Calu3 (cell line): Measurements from ENCODE around the gene BACE2. TPM values are rescaled to one million over a fixed set of nuclear protein-coding genes. Genes with fewer than 3 reads are reported as not detected.

Experiments used
- BruUV-seq: library from RNA; stranded (reverse); fragments of 400-500 nt; replicated peaks from 2 replicates; lab custom pipeline; 2021; lab: Mats Ljungman, UMichigan
- CTCF ChIA-PET: fragments of 300-600 bp; sonication (Branson Sonifier 250); formaldehyde crosslinking; loops from one replicate; lab custom pipeline; 2022; ENCODE audit warnings: antibody characterized with exemption; lab: Charles Lee
- DNase-seq: peaks from one replicate; pipeline ENCODE4 v3.0.0; 2022
- H3K27ac Mint-ChIP-seq: one replicate; pipeline ENCODE4 v1.8.0; 2022; ENCODE audit warnings: mixed read lengths; ENCODE audit not compliant: unreplicated experiment
- H3K27me3 Mint-ChIP-seq: one replicate; pipeline ENCODE4 v1.8.0; 2022; ENCODE audit warnings: mixed read lengths; ENCODE audit not compliant: unreplicated experiment
- H3K36me3 Mint-ChIP-seq: one replicate; pipeline ENCODE4 v1.8.0; 2022; ENCODE audit warnings: mild to moderate bottlenecking, moderate library complexity, mixed read lengths; ENCODE audit not compliant: insufficient read depth, unreplicated experiment
- H3K4me1 Mint-ChIP-seq: one replicate; pipeline ENCODE4 v1.8.0; 2022; ENCODE audit warnings: mild to moderate bottlenecking, low read depth, mixed read lengths; ENCODE audit not compliant: unreplicated experiment
- H3K4me3 Mint-ChIP-seq: one replicate; pipeline ENCODE4 v1.8.0; 2022; ENCODE audit warnings: mild to moderate bottlenecking, low read depth, moderate library complexity, mixed read lengths; ENCODE audit not compliant: unreplicated experiment
- H3K9me3 Mint-ChIP-seq: one replicate; pipeline ENCODE4 v1.8.0; 2022; ENCODE audit warnings: low read depth, mixed read lengths; ENCODE audit not compliant: unreplicated experiment
- intact Hi-C: fragments of 100-400 bp; cut with micrococcal nuclease; formaldehyde crosslinking; loops from one replicate; pipeline ENCODE4 v1.10.0; 2022; ENCODE audit not compliant: unreplicated experiment
- microRNA-seq: library from miRNA; unstranded; fragments of <30 nt; microRNA quantifications from one replicate; pipeline ENCODE4 v1.2.0, GENCODE V29; 2022
- total RNA-seq: library from RNA; stranded (reverse); gene quantifications from 2 replicates; pipeline ENCODE4 v1.2.3, GENCODE V29; 2022
- TF ChIP-seq, protein P1 (sequence below): fragments of 200-600 bp; IDR thresholded peaks from one replicate; pipeline ENCODE4 v1.8.0; 2022; ENCODE audit warnings: antibody characterized with exemption; ENCODE audit not compliant: unreplicated experiment

The BACE2 gene
- total RNA-seq, 1 experiment from 2014 or later, result 59.0 TPM

- intact Hi-C loops, result no loop called here
- no peaks in the 10 kb centered on the region for H3K36me3 Mint-ChIP-seq
- TF ChIP-seq, protein P1, sequence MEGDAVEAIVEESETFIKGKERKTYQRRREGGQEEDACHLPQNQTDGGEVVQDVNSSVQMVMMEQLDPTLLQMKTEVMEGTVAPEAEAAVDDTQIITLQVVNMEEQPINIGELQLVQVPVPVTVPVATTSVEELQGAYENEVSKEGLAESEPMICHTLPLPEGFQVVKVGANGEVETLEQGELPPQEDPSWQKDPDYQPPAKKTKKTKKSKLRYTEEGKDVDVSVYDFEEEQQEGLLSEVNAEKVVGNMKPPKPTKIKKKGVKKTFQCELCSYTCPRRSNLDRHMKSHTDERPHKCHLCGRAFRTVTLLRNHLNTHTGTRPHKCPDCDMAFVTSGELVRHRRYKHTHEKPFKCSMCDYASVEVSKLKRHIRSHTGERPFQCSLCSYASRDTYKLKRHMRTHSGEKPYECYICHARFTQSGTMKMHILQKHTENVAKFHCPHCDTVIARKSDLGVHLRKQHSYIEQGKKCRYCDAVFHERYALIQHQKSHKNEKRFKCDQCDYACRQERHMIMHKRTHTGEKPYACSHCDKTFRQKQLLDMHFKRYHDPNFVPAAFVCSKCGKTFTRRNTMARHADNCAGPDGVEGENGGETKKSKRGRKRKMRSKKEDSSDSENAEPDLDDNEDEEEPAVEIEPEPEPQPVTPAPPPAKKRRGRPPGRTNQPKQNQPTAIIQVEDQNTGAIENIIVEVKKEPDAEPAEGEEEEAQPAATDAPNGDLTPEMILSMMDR, result no peak
- DNase-seq, result no peak
- H3K4me3 Mint-ChIP-seq, result no peak overlapping the region
- H3K4me1 Mint-ChIP-seq, result no peaks in the 10 kb centered on the region
- peaks cover 20% of the 10 kb centered on the region for H3K27me3 Mint-ChIP-seq
- no peak overlapping the region for H3K27ac Mint-ChIP-seq
- no TSS peak for BruUV-seq
- H3K9me3 Mint-ChIP-seq, result peaks cover 3% of the 10 kb centered on the region
- CTCF ChIA-PET, result no interaction called here
These were observed 161.0 kb downstream of the BACE2 start for GRCh38 chr21:41328660-41329607.

Small RNA genes within 50 kb of the gene (microRNA-seq; reads per million reads assigned to microRNA genes)
- 1.1 reads per million for gene MIR3197

Other genes with a start within 250 kb of the BACE2 start
- gene FAM3B, start 148.6 kb downstream of the BACE2 start, total RNA-seq, result 0.47 and 0.71 TPM in 2 replicates
- 17.6 and 65.2 TPM in 2 replicates for gene MX2, start 193.9 kb downstream of the BACE2 start, total RNA-seq